SW480 (cell line): ENCODE results near the gene MASP1.

Experiments used
- DNase-seq: peaks from one replicate; pipeline ENCODE4 v3.0.0-alpha.2; 2016; ENCODE audit warnings: low spot score

Gene MASP1

GRCh38 chr3:187186801-187187421 lies 104.6 kb downstream of the MASP1 start:
- no peak for DNase-seq

GRCh38 chr3:187186375-187186774 lies 105.2 kb downstream of the MASP1 start:
- DNase-seq, result no peak

DNA sequence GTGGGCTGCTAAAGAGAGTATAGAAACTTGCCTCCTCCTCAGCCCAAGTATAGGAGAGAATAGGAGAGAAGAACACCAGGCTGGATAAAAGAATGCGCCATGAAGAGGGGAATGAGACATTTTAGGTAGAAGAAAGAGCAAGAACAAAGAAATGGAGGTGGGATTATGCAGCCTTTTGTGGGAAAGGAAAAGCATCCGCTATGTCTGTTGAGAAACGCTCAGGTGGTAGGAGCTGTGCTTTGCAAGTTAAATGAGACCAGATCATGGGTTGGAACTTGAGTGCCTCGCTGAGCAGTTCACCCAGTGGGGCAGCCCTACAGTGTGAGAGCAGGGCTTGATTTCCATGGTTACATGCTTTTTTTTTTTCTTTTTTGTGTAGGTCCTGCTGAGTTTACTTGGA lies 105.8 kb downstream of the MASP1 start:
- no peak for DNase-seq
